T-helper 1 cell (primary cell): ENCODE data around the gene GRIA3.
A peak's percentile ranks its signal among the peaks of the same experiment; 100 is the strongest.
"Not testable (repeated sequence)": the region's sequence is repeated elsewhere in the genome, so short reads cannot be mapped to it uniquely, and the experiment has no call there.

Source experiments
- DNase-seq, 5 donors: peaks; one replicate each; pipeline ENCODE4 v3.0.0-alpha.2; 2012 to 2020

The GRIA3 gene

GRCh38 chrX:123358457-123358856 lies 174.4 kb downstream of the GRIA3 start:
- DNase-seq: no peak

- no peak for DNase-seq
Measured at GRCh38 chrX:123361371-123361770, 177.3 kb downstream of the GRIA3 start.

GRCh38 chrX:123386196-123386595 lies 202.1 kb downstream of the GRIA3 start:
- DNase-seq: not testable (repeated sequence)

- no peak for DNase-seq
Measured at GRCh38 chrX:123392921-123393320, 208.8 kb downstream of the GRIA3 start.

GRCh38 chrX:123399709-123400108 lies 215.6 kb downstream of the GRIA3 start:
- DNase-seq: no peak

- DNase-seq: no peak
Measured at GRCh38 chrX:123405231-123405630, 221.2 kb downstream of the GRIA3 start.

GRCh38 chrX:123408821-123409737 lies 225.0 kb downstream of the GRIA3 start:
- DNase-seq: no peak

GRCh38 chrX:123422875-123423274 lies 238.8 kb downstream of the GRIA3 start:
- no peak for DNase-seq

- peak in 1 of 5 donors; percentile 1 for DNase-seq
Measured at GRCh38 chrX:123424546-123424945, 240.5 kb downstream of the GRIA3 start.

GRCh38 chrX:123425471-123425870 lies 241.4 kb downstream of the GRIA3 start:
- DNase-seq: no peak

GRCh38 chrX:123425904-123426303 lies 241.8 kb downstream of the GRIA3 start:
- no peak for DNase-seq

GRCh38 chrX:123432361-123433150 lies 248.5 kb downstream of the GRIA3 start:
- DNase-seq: no peak

GRCh38 chrX:123436512-123437136 lies 252.5 kb downstream of the GRIA3 start:
- no peak for DNase-seq

- not testable (repeated sequence) for DNase-seq
Measured at GRCh38 chrX:123439926-123440325, 255.8 kb downstream of the GRIA3 start.

GRCh38 chrX:123442764-123443163 lies 258.7 kb downstream of the GRIA3 start:
- DNase-seq: no peak

GRCh38 chrX:123447506-123447905 lies 263.4 kb downstream of the GRIA3 start:
- DNase-seq: no peak

GRCh38 chrX:123449335-123449734 lies 265.3 kb downstream of the GRIA3 start:
- DNase-seq: no peak

GRCh38 chrX:123450222-123450621 lies 266.1 kb downstream of the GRIA3 start:
- DNase-seq: no peak

GRCh38 chrX:123454712-123455431 lies 270.8 kb downstream of the GRIA3 start:
- DNase-seq: no peak

- DNase-seq: no peak
Measured at GRCh38 chrX:123455693-123456092, 271.6 kb downstream of the GRIA3 start.

GRCh38 chrX:123464709-123465108 lies 280.6 kb downstream of the GRIA3 start:
- no peak for DNase-seq

- DNase-seq: no peak
Measured at GRCh38 chrX:123468481-123468880, 284.4 kb downstream of the GRIA3 start.
